ENCODE measurements around the gene TBL1Y. TPM values are rescaled to one million over a fixed set of nuclear protein-coding genes. Genes with fewer than 3 reads are reported as not detected.

Gene TBL1Y
- total and polyA plus RNA-seq, 10 of the 15 experiments (the other 5 are each of a cell fraction or from before 2014, with no cell fraction given), result not detected

- Histone ChIP-seq H3K27me3 (replicated peaks in 1 of 2; ENCODE audit: control insufficient read depth in 2 of 2, insufficient read depth in 2 of 2, low read length in 1 of 2) (no peaks in the 10 kb centered on the region), H3K79me2 (ENCODE audit: control insufficient read depth, insufficient read depth, low read length) (no peaks in the 10 kb centered on the region), H2AFZ (ENCODE audit: control insufficient read depth, low read depth, low read length) (no peak overlapping the region), H4K20me1 (ENCODE audit: control insufficient read depth, insufficient read depth) (no peaks in the 10 kb centered on the region), H3K4me3 (no peak overlapping the region), H3K4me2 (ENCODE audit: control insufficient read depth, insufficient read depth) (no peak overlapping the region), H3K36me3 (ENCODE audit: control insufficient read depth in 2 of 2, insufficient read depth in 2 of 2, low read length in 1 of 2) (no peaks in the 10 kb centered on the region), H3K27ac (ENCODE audit: control insufficient read depth, insufficient read depth) (no peak overlapping the region), H3K4me1 (ENCODE audit: control insufficient read depth, insufficient read depth, low read length) (no peaks in the 10 kb centered on the region), H3K9ac (ENCODE audit: control insufficient read depth, insufficient read depth, low read length) (no peak overlapping the region), H3K9me3 (replicated peaks; ENCODE audit: control insufficient read depth, insufficient read depth, low read length) (no peaks in the 10 kb centered on the region)
- intact Hi-C loops (cut with micrococcal nuclease; ENCODE audit: unreplicated experiment), result no loop called here
- in situ Hi-C loops (cut with MboI), result no loop called here
- ATAC-seq (no peak), DNase-seq (ENCODE audit: low read depth, low spot score) (no peak), FAIRE-seq (no peak)
- ChIA-PET POLR2A (no interaction called here), CTCF (no interaction called here), RAD21 (ENCODE audit: unreplicated experiment) (no interaction called here), SMC1A (ENCODE audit: uncharacterized antibody, unreplicated experiment) (no interaction called here)
- TF ChIP-seq REST (IDR thresholded peaks at IDR 0.05; ENCODE audit: low read depth, low read length) (no peak), PAX5 (IDR thresholded peaks at IDR 0.05; ENCODE audit: borderline replicate concordance, low read depth, low read length) (no peak), PKNOX1 (IDR thresholded peaks at IDR 0.05) (no peak), ZNF687 (IDR thresholded peaks at IDR 0.05) (no peak), SKIL (IDR thresholded peaks at IDR 0.05; ENCODE audit: low read depth, poor library complexity, severe bottlenecking) (no peak), NR2F1 (conservative IDR thresholded peaks at IDR 0.05) (no peak), ELK1 (IDR thresholded peaks at IDR 0.05; ENCODE audit: low read depth, low read length) (no peak), NR2C1 (IDR thresholded peaks at IDR 0.05) (no peak), RB1 (IDR thresholded peaks at IDR 0.05; ENCODE audit: borderline replicate concordance) (no peak), USF1 (IDR thresholded peaks at IDR 0.05; ENCODE audit: borderline replicate concordance, extremely low read length, insufficient read depth, low read depth, low read length) (no peak), MYC (IDR thresholded peaks at IDR 0.05; ENCODE audit: insufficient read depth, insufficient read length, insufficient replicate concordance, low read length, severe bottlenecking) (no peak)
- BruUV-seq (replicated peaks), result no TSS peak
- no CpG with 5 or more reads among the region's 3 CpGs for WGBS (ENCODE audit: insufficient coverage, insufficient replicate concordance, low lambda C conversion rate, missing lambda C conversion rate)
Observed at GRCh38 chrY:7110086-7110485, 199.6 kb downstream of the TBL1Y start.

Measured in GM12878 (cell line).